ENCODE results near the gene PPM1M. TPM values are rescaled to one million over a fixed set of nuclear protein-coding genes. Genes with fewer than 3 reads are reported as not detected.

Gene PPM1M
- total RNA-seq, 1 experiment from 2014 or later = 1.4 TPM

- DNase-seq (ENCODE audit: low spot score) = no peak
- in situ Hi-C loops (cut with HindIII; ENCODE audit: low sequenced_read_pairs) = no loop called here
Measured at GRCh38 chr3:52227766-52228165, 17.8 kb upstream of the PPM1M start.

- in situ Hi-C loops (cut with HindIII; ENCODE audit: low sequenced_read_pairs) = no loop called here
- no peak for DNase-seq (ENCODE audit: low spot score)
Measured at GRCh38 chr3:52228266-52228665, 17.3 kb upstream of the PPM1M start.

GRCh38 chr3:52228751-52229291 is 16.7 kb upstream of the PPM1M start:
- in situ Hi-C loops (cut with HindIII; ENCODE audit: low sequenced_read_pairs) = no loop called here
- DNase-seq (ENCODE audit: low spot score) = no peak

GRCh38 chr3:52229656-52230055 is 15.9 kb upstream of the PPM1M start:
- in situ Hi-C loops (cut with HindIII; ENCODE audit: low sequenced_read_pairs) = no loop called here
- no peak for DNase-seq (ENCODE audit: low spot score)

- in situ Hi-C loops (cut with HindIII; ENCODE audit: low sequenced_read_pairs) = no loop called here
- DNase-seq (ENCODE audit: low spot score) = no peak
Measured at GRCh38 chr3:52230461-52230860, 15.1 kb upstream of the PPM1M start.

- no peak for DNase-seq (ENCODE audit: low spot score)
- in situ Hi-C loops (cut with HindIII; ENCODE audit: low sequenced_read_pairs) = no loop called here
Measured at GRCh38 chr3:52230889-52231499, 14.6 kb upstream of the PPM1M start.

- in situ Hi-C loops (cut with HindIII; ENCODE audit: low sequenced_read_pairs) = no loop called here
- DNase-seq (ENCODE audit: low spot score) = no peak
Measured at GRCh38 chr3:52231502-52232278, 13.9 kb upstream of the PPM1M start.

GRCh38 chr3:52232279-52233107 is 13.1 kb upstream of the PPM1M start:
- in situ Hi-C loops (cut with HindIII; ENCODE audit: low sequenced_read_pairs) = no loop called here
- DNase-seq (ENCODE audit: low spot score) = no peak

GRCh38 chr3:52233108-52233591 is 12.4 kb upstream of the PPM1M start:
- in situ Hi-C loops (cut with HindIII; ENCODE audit: low sequenced_read_pairs) = no loop called here

GRCh38 chr3:52233968-52234367 is 11.6 kb upstream of the PPM1M start:
- in situ Hi-C loops (cut with HindIII; ENCODE audit: low sequenced_read_pairs) = no loop called here
- peak; percentile 67 for DNase-seq (ENCODE audit: low spot score)

More at GRCh38 chr3:52233108-52233591, 12.4 kb upstream of the PPM1M start:
- no peak for DNase-seq (ENCODE audit: low spot score)

- in situ Hi-C loops (cut with HindIII; ENCODE audit: low sequenced_read_pairs) = no loop called here
- DNase-seq (ENCODE audit: low spot score) = no peak
Measured at GRCh38 chr3:52234516-52235447, 10.8 kb upstream of the PPM1M start.

GRCh38 chr3:52236424-52236886 is 9.1 kb upstream of the PPM1M start:
- in situ Hi-C loops (cut with HindIII; ENCODE audit: low sequenced_read_pairs) = no loop called here

GRCh38 chr3:52237006-52237656 is 8.4 kb upstream of the PPM1M start:
- no peak for DNase-seq (ENCODE audit: low spot score)
- in situ Hi-C loops (cut with HindIII; ENCODE audit: low sequenced_read_pairs) = no loop called here

More at GRCh38 chr3:52236424-52236886, 9.1 kb upstream of the PPM1M start:
- no peak for DNase-seq (ENCODE audit: low spot score)

- in situ Hi-C loops (cut with HindIII; ENCODE audit: low sequenced_read_pairs) = no loop called here
- DNase-seq (ENCODE audit: low spot score) = peak; percentile 94
Measured at GRCh38 chr3:52237657-52238172, 7.8 kb upstream of the PPM1M start.

- in situ Hi-C loops (cut with HindIII; ENCODE audit: low sequenced_read_pairs) = no loop called here
- no peak for DNase-seq (ENCODE audit: low spot score)
Measured at GRCh38 chr3:52238193-52238760, 7.3 kb upstream of the PPM1M start.

GRCh38 chr3:52238761-52239701 is 6.5 kb upstream of the PPM1M start, which contains the start of gene TWF2:
Gene TWF2, minus strand, starts transcription at chr3:52239158. Its CDS starts 142 bp downstream, at chr3:52239016.
- DNase-seq (ENCODE audit: low spot score) = peak; percentile 77
- in situ Hi-C loops (cut with HindIII; ENCODE audit: low sequenced_read_pairs) = no loop called here

Measured in G401 (cell line).